Prostate gland (tissue), 2 donors: ENCODE results near the gene ZNF814. TPM values are rescaled to one million over a fixed set of nuclear protein-coding genes. Genes with fewer than 3 reads are reported as not detected.
"Not testable (repeated sequence)": the region's sequence is repeated elsewhere in the genome, so short reads cannot be mapped to it uniquely, and the experiment has no call there.

ENCODE experiments used
- DNase-seq: peaks from one replicate; pipeline ENCODE4 v3.0.0-alpha.2; 2019; ENCODE audit warnings: low spot score
- H3K27ac ChIP-seq, 2 donors: fragments of 200-600 bp; sonication (generic); 2 replicates each; pipeline ENCODE4 v1.5.1; 2017 to 2019
- H3K27me3 ChIP-seq: fragments of 200-600 bp; sonication (generic); replicated peaks from 2 replicates; pipeline ENCODE4 v1.5.1; 2019; ENCODE audit not compliant: insufficient read depth
- H3K36me3 ChIP-seq, 2 donors: fragments of 200-600 bp; sonication (generic); 1 replicate in 1 of 2; 2 replicates in 1 of 2; pipeline versions ENCODE4 v1.5.1 to v1.8.1; 2017 to 2019
- H3K4me1 ChIP-seq: fragments of 200-600 bp; sonication (generic); replicated peaks from 2 replicates; pipeline ENCODE4 v1.5.1; 2019
- H3K4me3 ChIP-seq, 2 donors: fragments of 200-600 bp; sonication (generic); 2 replicates each; pipeline ENCODE4 v1.5.1; 2017 to 2019
- H3K9me3 ChIP-seq: fragments of 200-600 bp; sonication (generic); 2 replicates; pipeline ENCODE4 v1.5.1; 2017
- POLR2A ChIP-seq: fragments of 450-650 bp; IDR thresholded peaks from one replicate; pipeline ENCODE4 v1.6.1; 2016; ENCODE audit warnings: antibody characterized with exemption, mild to moderate bottlenecking
- POLR2AphosphoS5 ChIP-seq: sonication (generic); formaldehyde crosslinking; IDR thresholded peaks from one replicate; pipeline ENCODE4 v1.6.1; 2017; ENCODE audit warnings: antibody characterized with exemption
- WGBS: methylation state at CpG from one replicate; pipeline ENCODE4 v1.1.5; 2018; 5-methylcytosine and 5-hydroxymethylcytosine counted together
- intact Hi-C: fragments of 100-400 bp; cut with DNase I; formaldehyde crosslinking; loops from one replicate; pipeline ENCODE4 v1.14.2; 2022
- total RNA-seq, 2 donors: library from RNA; depleted of rRNA; stranded (reverse); fragments of >200 nt; gene quantifications; one replicate each; pipeline ENCODE4 v1.1.0, GENCODE V29; 2016
- TF ChIP-seq, protein P1 (sequence below), 4 experiments: fragments of 200-600 bp in 2 of 4; fragments of 450-650 bp in 2 of 4; sonication (generic) in 2 of 4; IDR thresholded peaks; 1 replicate in 3 of 4; 2 replicates in 1 of 4; pipeline ENCODE4 v1.5.1; 2016 to 2019; ENCODE audit warnings: antibody characterized with exemption in 4 of 4, mild to moderate bottlenecking in 2 of 4, moderate library complexity in 2 of 4

ZNF814 gene
- total RNA-seq, 2 donors from 2014 or later, result 12.2 to 31.0 TPM

- Histone ChIP-seq H3K27ac (peak overlapping the region; percentile 54 to 66), H3K9me3 (no peaks in the 10 kb centered on the region), H3K4me1 (peaks cover 9% of the 10 kb centered on the region), H3K36me3 (no peaks in the 10 kb centered on the region), H3K4me3 (peak overlapping the region in 1 of 2 donors; percentile 17), H3K27me3 (no peaks in the 10 kb centered on the region)
- 89% methylated on average over 3 of the region's 3 CpGs for WGBS
- TF ChIP-seq, protein P1, sequence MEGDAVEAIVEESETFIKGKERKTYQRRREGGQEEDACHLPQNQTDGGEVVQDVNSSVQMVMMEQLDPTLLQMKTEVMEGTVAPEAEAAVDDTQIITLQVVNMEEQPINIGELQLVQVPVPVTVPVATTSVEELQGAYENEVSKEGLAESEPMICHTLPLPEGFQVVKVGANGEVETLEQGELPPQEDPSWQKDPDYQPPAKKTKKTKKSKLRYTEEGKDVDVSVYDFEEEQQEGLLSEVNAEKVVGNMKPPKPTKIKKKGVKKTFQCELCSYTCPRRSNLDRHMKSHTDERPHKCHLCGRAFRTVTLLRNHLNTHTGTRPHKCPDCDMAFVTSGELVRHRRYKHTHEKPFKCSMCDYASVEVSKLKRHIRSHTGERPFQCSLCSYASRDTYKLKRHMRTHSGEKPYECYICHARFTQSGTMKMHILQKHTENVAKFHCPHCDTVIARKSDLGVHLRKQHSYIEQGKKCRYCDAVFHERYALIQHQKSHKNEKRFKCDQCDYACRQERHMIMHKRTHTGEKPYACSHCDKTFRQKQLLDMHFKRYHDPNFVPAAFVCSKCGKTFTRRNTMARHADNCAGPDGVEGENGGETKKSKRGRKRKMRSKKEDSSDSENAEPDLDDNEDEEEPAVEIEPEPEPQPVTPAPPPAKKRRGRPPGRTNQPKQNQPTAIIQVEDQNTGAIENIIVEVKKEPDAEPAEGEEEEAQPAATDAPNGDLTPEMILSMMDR (IDR thresholded peaks at IDR 0.05), result no peak
- TF ChIP-seq POLR2A (no peak), POLR2AphosphoS5 (no peak)
- intact Hi-C loops, result no loop called here
- DNase-seq, result no peak
Measured at GRCh38 chr19:57812226-57812625, 76.6 kb downstream of the ZNF814 start.

DNA sequence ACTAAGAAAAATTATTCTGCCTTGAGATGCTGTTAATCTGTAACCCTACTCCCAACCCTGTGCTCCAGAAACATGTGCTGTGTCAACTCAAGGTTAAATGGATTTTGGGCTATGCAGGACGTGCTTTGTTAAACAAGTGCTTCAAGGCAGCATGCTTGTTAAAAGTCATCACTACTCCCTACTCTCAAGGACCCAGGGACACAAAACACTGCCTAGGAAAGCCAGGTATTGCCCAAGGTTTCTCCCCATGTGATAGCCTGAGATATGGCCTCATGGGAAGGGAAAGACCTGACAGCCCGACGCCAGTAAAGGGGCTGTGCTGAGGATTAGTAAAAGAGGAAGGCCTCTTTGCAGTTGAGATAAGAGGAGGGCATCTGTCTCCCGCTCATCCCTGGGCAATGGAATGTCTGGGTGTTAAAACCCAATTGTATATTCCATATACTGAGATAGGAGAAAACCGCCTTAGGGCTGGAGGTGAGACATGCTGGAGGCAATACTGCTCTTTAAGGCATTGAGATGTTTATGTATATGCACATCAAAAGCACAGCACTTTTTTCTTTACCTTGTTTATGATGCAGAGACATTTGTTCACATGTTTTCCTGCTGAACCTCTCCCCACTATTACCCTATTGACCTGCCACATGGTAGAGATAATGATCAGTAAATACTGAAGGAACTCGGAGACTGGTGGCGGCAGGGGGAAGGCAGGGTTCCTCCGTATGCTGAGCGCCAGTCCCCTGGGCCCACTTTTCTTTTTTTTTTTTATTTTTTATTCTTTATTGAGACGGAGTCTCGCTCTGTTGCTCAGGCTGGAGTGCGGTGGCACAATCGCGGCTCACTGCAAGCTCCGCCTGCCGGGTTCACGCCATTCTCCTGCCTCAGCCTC, 78.2 kb downstream of the ZNF814 start:
- DNase-seq, result not testable (repeated sequence)
- peak overlapping the region; percentile 66 to 72 for H3K27ac ChIP-seq
- H3K4me1 ChIP-seq, result peaks cover 12% of the 10 kb centered on the region

GRCh38 chr19:57807541-57807940, 81.3 kb downstream of the ZNF814 start:
- no peak for DNase-seq
- Histone ChIP-seq H3K36me3 (no peaks in the 10 kb centered on the region), H3K9me3 (no peaks in the 10 kb centered on the region), H3K4me3 (no peak overlapping the region), H3K4me1 (peaks cover 16% of the 10 kb centered on the region), H3K27ac (peak overlapping the region in 1 of 2 donors; percentile 90), H3K27me3 (no peaks in the 10 kb centered on the region)
- intact Hi-C loops, result no loop called here
- whole genome bisulfite sequencing, result 87% methylated on average over 2 of the region's 2 CpGs
- TF ChIP-seq, protein P1 (IDR thresholded peaks at IDR 0.05), result no peak
- TF ChIP-seq POLR2A, result no peak
- no peak for TF ChIP-seq POLR2AphosphoS5

More for the DNA sequence above, 78.2 kb downstream of the ZNF814 start:
- peak; percentile 66 for TF ChIP-seq POLR2AphosphoS5
- 50% methylated on average over 17 of the region's 17 CpGs for WGBS
- peak overlapping the region in 1 of 2 donors; percentile 11 for H3K4me3 ChIP-seq
- H3K9me3 ChIP-seq, H3K36me3 ChIP-seq, intact Hi-C loops, H3K27me3 ChIP-seq: not testable (repeated sequence)

GRCh38 chr19:57803594-57804325, 85.1 kb downstream of the ZNF814 start:
- intact Hi-C loops, result no loop called here
- DNase-seq, result no peak
- no peaks in the 10 kb centered on the region for H3K9me3 ChIP-seq
- WGBS, result 2% methylated on average over 19 of the region's 19 CpGs
- H3K4me1 ChIP-seq, result peaks cover 15% of the 10 kb centered on the region
- H3K27me3 ChIP-seq, result no peaks in the 10 kb centered on the region
- peak overlapping the region; percentile 35 to 42 for H3K4me3 ChIP-seq
- no peak for TF ChIP-seq POLR2A
- TF ChIP-seq POLR2AphosphoS5, result peak; percentile 14
- peak overlapping the region; percentile 90 to 92 for H3K27ac ChIP-seq
- H3K36me3 ChIP-seq, result no peaks in the 10 kb centered on the region

DNA sequence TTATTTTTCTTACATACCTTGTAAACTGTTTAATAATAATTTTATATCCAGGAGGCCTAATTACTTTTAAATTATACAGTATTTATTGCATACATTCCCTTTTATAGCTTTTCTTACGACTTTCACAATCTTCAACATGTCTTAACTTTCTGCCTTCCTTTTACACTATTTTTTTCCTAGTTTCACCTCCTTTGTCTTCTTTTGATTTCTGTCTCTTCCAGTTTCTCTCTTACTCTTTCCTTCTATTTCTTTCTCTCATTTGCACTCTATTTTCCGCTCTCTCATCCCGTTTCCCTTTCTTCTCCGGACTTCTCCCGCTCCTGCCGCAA, 85.6 kb downstream of the ZNF814 start:
- WGBS, result 3% methylated on average over 6 of the region's 6 CpGs
- TF ChIP-seq POLR2A (no peak), POLR2AphosphoS5 (no peak)
- H3K4me3 ChIP-seq, result peak overlapping the region; percentile 35 to 42
- no peaks in the 10 kb centered on the region for H3K36me3 ChIP-seq
- intact Hi-C loops, result no loop called here
- peak overlapping the region; percentile 90 to 92 for H3K27ac ChIP-seq
- H3K27me3 ChIP-seq, result no peaks in the 10 kb centered on the region
- no peaks in the 10 kb centered on the region for H3K9me3 ChIP-seq
- DNase-seq, result no peak
- H3K4me1 ChIP-seq, result peaks cover 17% of the 10 kb centered on the region

DNA sequence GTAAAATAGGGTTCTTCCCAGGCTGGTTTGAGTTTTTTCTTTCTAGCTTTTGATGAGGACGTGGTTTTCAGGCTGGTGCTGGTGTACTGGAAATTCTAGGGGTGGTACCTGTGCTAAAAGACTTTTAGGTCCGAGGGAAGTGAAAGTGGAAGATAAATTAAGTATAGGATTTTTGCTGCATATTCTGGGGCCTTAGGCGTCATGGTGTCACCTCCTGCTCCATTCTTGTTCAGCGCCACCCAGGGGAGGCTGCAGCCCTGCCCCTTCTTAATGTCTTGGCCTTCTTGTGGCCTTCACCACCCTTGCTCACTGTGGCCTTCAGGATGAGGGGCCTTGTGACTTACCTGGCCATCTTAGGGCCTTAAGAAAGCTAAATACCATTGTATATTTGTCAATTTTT, 86.6 kb downstream of the ZNF814 start:
- peak overlapping the region; percentile 90 to 92 for H3K27ac ChIP-seq
- 92% methylated on average over 4 of the region's 4 CpGs for WGBS
- no peaks in the 10 kb centered on the region for H3K9me3 ChIP-seq
- no peak overlapping the region for H3K4me3 ChIP-seq
- DNase-seq, result no peak
- H3K36me3 ChIP-seq, result no peaks in the 10 kb centered on the region
- H3K27me3 ChIP-seq, result no peaks in the 10 kb centered on the region
- intact Hi-C loops, result no loop called here
- H3K4me1 ChIP-seq, result peaks cover 17% of the 10 kb centered on the region
- TF ChIP-seq POLR2A, result no peak
- no peak for TF ChIP-seq POLR2AphosphoS5
- TF ChIP-seq, protein P1 (IDR thresholded peaks at IDR 0.05), result no peak
